ENCODE results near the gene DTNA. TPM values are rescaled to one million over a fixed set of nuclear protein-coding genes. Genes with fewer than 3 reads are reported as not detected.

Gene DTNA
- total RNA-seq, 1 donor from 2014 or later: 1.6 TPM

DNA sequence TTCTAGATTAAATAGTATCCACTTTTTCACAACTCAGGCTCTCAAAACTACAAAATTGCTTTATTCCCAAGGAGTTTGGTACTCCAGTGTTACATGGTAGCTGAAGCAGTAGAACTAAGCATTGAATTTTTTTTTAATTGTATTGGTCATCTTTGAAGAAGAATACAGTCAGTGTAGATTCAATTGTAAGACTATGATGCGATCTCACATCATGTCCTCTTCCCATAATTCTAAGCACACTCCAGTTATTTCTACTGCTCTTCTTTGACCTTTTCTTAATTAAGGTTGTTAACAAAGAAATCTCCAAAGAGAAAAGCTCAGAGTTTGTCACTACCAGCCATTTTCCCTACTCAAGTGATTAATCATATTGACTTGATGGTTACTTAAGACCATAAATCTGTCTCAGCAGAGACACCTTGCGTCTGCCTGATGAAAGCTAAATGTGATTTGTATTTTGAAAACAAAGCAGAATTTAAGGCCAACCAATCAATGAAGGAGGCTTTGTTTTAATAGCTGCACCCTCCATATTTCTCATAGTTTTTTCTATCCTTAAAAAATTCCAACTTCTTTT, 130.2 kb downstream of the DTNA start:
- FAIRE-seq (peak; percentile 13), DNase-seq (ENCODE audit: low read depth) (no peak)
- Histone ChIP-seq H3K4me3 (ENCODE audit: low read depth, low read length) (no peak overlapping the region), H3K27me3 (ENCODE audit: control insufficient read depth, insufficient read depth, low read length) (no peaks in the 10 kb centered on the region), H3K36me3 (ENCODE audit: control insufficient read depth, insufficient read depth, low read length) (no peaks in the 10 kb centered on the region)
- TF ChIP-seq, protein P1, sequence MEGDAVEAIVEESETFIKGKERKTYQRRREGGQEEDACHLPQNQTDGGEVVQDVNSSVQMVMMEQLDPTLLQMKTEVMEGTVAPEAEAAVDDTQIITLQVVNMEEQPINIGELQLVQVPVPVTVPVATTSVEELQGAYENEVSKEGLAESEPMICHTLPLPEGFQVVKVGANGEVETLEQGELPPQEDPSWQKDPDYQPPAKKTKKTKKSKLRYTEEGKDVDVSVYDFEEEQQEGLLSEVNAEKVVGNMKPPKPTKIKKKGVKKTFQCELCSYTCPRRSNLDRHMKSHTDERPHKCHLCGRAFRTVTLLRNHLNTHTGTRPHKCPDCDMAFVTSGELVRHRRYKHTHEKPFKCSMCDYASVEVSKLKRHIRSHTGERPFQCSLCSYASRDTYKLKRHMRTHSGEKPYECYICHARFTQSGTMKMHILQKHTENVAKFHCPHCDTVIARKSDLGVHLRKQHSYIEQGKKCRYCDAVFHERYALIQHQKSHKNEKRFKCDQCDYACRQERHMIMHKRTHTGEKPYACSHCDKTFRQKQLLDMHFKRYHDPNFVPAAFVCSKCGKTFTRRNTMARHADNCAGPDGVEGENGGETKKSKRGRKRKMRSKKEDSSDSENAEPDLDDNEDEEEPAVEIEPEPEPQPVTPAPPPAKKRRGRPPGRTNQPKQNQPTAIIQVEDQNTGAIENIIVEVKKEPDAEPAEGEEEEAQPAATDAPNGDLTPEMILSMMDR (IDR thresholded peaks at IDR 0.05; ENCODE audit: insufficient read depth, low read length, severe bottlenecking): no peak

DNA sequence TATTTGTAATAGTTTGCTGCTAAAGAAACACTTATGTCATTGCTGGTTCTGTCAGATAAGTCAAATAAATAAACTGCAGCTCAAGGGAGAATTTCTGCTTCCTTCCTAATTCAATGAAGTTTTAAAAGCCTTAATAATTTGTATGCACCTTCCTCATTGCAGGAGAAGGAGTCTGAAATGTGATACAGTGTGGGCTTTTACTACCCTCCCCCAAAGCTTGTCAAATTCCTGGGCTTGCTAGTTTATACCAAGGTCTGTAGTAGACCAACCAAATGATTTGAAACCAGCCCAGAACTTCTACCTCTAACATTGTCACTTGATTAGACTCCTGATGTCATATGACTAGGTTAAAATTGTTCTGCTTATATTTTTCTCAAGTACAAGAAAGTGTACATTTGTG, 131.8 kb downstream of the DTNA start:
- H3K27me3 ChIP-seq (ENCODE audit: control insufficient read depth, insufficient read depth, low read length): no peaks in the 10 kb centered on the region
- H3K36me3 ChIP-seq (ENCODE audit: control insufficient read depth, insufficient read depth, low read length): no peaks in the 10 kb centered on the region
- DNase-seq (ENCODE audit: low read depth): no peak
- no peak overlapping the region for H3K4me3 ChIP-seq (ENCODE audit: low read depth, low read length)
- no peak for FAIRE-seq
- TF ChIP-seq, protein P1 (IDR thresholded peaks at IDR 0.05; ENCODE audit: insufficient read depth, low read length, severe bottlenecking): no peak

DNA sequence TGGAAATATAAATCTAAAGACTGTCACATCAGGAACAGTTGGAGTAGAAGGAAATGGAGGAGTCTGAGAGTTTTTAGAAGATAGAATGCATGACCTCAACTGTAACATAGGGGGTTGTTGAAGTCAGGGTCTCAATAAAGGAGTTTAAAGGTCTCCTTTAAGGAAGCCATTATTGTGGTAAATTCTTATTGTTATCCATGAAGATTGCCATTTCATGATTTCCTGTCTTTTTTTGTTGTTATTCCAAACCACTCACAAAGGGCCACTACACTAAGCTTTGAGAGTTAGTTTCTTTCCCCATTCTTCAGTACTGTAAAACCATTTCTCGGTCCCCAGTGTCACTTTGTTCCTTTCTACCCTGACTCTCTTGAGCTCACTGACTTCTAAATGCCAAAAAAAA, 134.0 kb downstream of the DTNA start:
- DNase-seq (ENCODE audit: low read depth) (no peak), FAIRE-seq (no peak)
- no peaks in the 10 kb centered on the region for H3K36me3 ChIP-seq (ENCODE audit: control insufficient read depth, insufficient read depth, low read length)
- no peak overlapping the region for H3K4me3 ChIP-seq (ENCODE audit: low read depth, low read length)
- no peaks in the 10 kb centered on the region for H3K27me3 ChIP-seq (ENCODE audit: control insufficient read depth, insufficient read depth, low read length)
- TF ChIP-seq, protein P1 (IDR thresholded peaks at IDR 0.05; ENCODE audit: insufficient read depth, low read length, severe bottlenecking): no peak

DNA sequence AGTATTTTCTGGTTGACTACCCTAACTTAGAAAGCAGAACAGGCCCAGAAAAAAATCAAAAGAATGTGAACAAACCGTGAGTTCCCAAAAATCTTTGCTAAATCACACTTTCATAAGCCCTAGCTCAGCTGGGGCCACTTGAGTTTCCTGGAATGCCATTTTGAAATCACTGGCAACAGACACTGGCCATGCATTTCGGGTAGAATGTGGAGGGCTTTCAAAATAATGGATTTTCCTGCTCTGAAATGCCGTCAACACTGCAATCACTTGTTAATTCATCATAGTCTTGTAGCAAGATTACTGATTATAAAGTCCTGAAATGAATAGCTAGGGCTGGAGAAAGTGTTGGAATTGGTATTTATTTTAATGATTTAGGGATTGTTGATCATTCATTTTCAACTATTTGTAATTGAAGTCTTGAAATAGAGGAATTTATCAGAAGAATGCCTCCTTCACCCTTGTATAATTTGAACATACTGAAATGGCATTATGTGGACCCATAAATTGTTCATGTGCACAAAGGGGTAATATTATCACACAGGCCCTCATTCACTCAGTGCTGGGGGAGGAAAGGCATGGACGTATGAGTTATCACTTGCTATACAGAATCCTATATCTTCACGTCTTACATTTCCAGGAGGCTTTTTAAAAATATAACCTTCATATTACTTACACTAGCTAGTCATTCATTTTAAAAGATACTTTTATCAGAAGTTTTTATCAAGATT, 134.8 kb downstream of the DTNA start:
- no peak overlapping the region for H3K4me3 ChIP-seq (ENCODE audit: low read depth, low read length)
- DNase-seq (ENCODE audit: low read depth) (no peak), FAIRE-seq (no peak)
- TF ChIP-seq, protein P1 (IDR thresholded peaks at IDR 0.05; ENCODE audit: insufficient read depth, low read length, severe bottlenecking): no peak
- H3K27me3 ChIP-seq (ENCODE audit: control insufficient read depth, insufficient read depth, low read length): no peaks in the 10 kb centered on the region
- H3K36me3 ChIP-seq (ENCODE audit: control insufficient read depth, insufficient read depth, low read length): no peaks in the 10 kb centered on the region

DNA sequence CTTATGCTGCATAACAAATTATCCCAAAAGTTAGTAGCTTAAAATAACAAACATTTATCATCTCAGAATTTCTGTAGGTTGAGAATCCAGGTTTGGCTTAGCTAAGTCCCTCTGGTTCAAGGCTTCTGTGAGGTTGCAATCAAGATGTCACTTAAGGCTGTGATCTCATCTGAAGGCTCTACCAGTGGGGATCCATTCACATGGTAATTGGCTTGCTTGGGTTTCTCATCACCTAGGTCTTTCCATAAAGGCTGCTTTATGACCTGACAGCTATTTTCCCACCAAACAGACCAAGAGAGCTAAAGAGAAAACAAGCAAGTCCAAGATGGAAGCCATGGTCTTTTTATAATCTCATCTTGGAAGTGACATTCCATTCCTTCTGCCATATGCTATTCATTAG, 137.3 kb downstream of the DTNA start:
- FAIRE-seq: no peak
- Histone ChIP-seq H3K4me3 (ENCODE audit: low read depth, low read length) (no peak overlapping the region), H3K36me3 (ENCODE audit: control insufficient read depth, insufficient read depth, low read length) (no peaks in the 10 kb centered on the region), H3K27me3 (ENCODE audit: control insufficient read depth, insufficient read depth, low read length) (no peaks in the 10 kb centered on the region)
- no peak for DNase-seq (ENCODE audit: low read depth)
- TF ChIP-seq, protein P1 (IDR thresholded peaks at IDR 0.05; ENCODE audit: insufficient read depth, low read length, severe bottlenecking): no peak
